A673 (cell line): ENCODE results near the gene PLA2G4B.

Experiments
- CTCF ChIP-seq: fragments of 300-800, 200-600 bp; sonication (generic); conservative IDR thresholded peaks from 2 replicates; pipeline ENCODE4 v1.5.1; 2017; ENCODE audit warnings: low read depth, mild to moderate bottlenecking, antibody characterized with exemption, low read length, moderate library complexity, mixed read lengths
- EZH2 ChIP-seq: fragments of 200-600 bp; sonication (generic); IDR thresholded peaks from 2 replicates; pipeline ENCODE4 v1.6.1; 2017; ENCODE audit warnings: borderline replicate concordance, low read depth, mild to moderate bottlenecking, mixed read lengths, antibody characterized with exemption, low read length; ENCODE audit not compliant: poor library complexity, severe bottlenecking

- TF ChIP-seq CTCF: no peak
- TF ChIP-seq EZH2: no peak
Measured at GRCh38 chr15:41894251-41894790, 55.7 kb downstream of the PLA2G4B start.
